ENCODE results near the gene BCO1. TPM values are rescaled to one million over a fixed set of nuclear protein-coding genes. Genes with fewer than 3 reads are reported as not detected.
A peak's percentile ranks its signal among the peaks of the same experiment; 100 is the strongest.

Gene BCO1
- total RNA-seq, 1 donor from 2014 or later: not detected

GRCh38 chr16:81311762-81312161, 73.3 kb downstream of the BCO1 start:
- ATAC-seq (ENCODE audit: low read depth) (no peak), DNase-seq (no peak)
- intact Hi-C loops (cut with micrococcal nuclease): loop anchor here (10.0 kb wide), 2 partner anchors 277 to 637 kb away; partner anchors contain the start of gene ATMIN
- Mint-ChIP-seq H3K27me3 (no peaks in the 10 kb centered on the region), H3K36me3 (ENCODE audit: low read depth) (peaks cover 6% of the 10 kb centered on the region), H3K9me3 (no peaks in the 10 kb centered on the region), H3K4me3 (no peak overlapping the region), H3K27ac (no peak overlapping the region), H3K4me1 (peaks cover 29% of the 10 kb centered on the region)
- CTCF ChIA-PET: interaction anchor here (1.7 kb wide), 1 partner anchor 276 kb away, joined by 5 read pairs; the partner anchor contains the start of gene ATMIN
- POLR2A ChIA-PET: interaction anchor here (0.5 kb wide), 1 partner anchor 235 kb away, joined by 4 read pairs; the partner anchor contains the start of gene C16orf46
- no peak for TF ChIP-seq CTCF (IDR thresholded peaks at IDR 0.05)

DNA sequence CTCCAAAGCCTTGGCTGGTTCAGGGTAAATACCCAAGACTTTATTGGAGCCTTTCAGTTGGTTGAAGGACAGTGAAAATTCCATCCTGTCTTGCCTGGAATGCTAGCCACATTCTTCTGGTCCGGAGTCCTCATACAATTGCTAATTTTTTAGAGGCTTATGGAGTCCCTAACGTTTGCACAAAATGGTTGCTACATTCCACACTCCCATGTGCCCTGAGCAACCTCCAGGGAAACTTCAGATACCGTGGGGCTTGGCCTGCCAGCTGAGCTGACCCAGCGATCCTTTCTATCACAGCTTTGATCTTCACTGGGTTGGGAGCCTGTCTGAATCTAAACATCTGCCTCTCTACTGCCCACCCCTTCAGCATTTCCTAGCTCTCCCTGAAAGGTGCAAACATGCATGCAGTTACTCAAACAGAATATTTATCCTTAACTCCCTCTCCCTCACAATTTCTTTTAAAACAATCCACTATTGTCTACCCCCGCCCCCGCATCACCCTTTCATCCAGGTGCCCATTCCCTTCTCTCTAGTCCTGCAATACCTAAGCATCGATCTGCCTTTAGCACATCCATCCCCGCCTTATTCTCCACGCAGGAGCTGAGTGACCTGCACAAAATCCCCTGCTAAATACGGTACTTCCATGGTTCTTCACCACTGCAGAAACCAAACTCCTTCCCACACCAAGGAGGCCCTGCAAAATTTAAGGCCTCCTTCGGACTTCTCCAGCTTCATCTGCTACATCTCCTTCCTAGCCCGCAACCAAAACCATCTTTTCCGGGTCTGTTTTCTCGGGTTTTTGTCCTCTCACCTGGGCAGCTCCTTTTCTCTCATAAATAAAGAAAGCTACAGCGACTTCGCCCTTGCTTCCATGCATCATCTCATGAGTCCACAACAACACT, 75.5 kb downstream of the BCO1 start:
- H3K27ac Mint-ChIP-seq: peak overlapping the region; percentile 91
- intact Hi-C loops (cut with micrococcal nuclease): loop anchor here (1.0 to 10.0 kb wide), 6 partner anchors 218 to 773 kb away; partner anchors contain the start of genes ATMIN, C16orf46, CENPN and CMC2
- H3K9me3 Mint-ChIP-seq: no peaks in the 10 kb centered on the region
- TF ChIP-seq CTCF (IDR thresholded peaks at IDR 0.05): no peak
- ATAC-seq (ENCODE audit: low read depth) (no peak), DNase-seq (no peak)
- peaks cover 6% of the 10 kb centered on the region for H3K36me3 Mint-ChIP-seq (ENCODE audit: low read depth)
- peak overlapping the region; percentile 96 for H3K4me3 Mint-ChIP-seq
- H3K4me1 Mint-ChIP-seq: peaks cover 29% of the 10 kb centered on the region
- CTCF ChIA-PET: interaction anchor here (1.0 to 1.9 kb wide), 3 partner anchors 52 to 309 kb away, joined by 3 to 6 read pairs (median 4); partner anchors contain the start of gene ATMIN
- H3K27me3 Mint-ChIP-seq: no peaks in the 10 kb centered on the region
- POLR2A ChIA-PET: interaction anchor here (0.5 to 1.1 kb wide), 6 partner anchors 15 to 856 kb away, joined by 3 to 5 read pairs (median 3); partner anchors contain the start of genes C16orf46, CENPN and CMC2

DNA sequence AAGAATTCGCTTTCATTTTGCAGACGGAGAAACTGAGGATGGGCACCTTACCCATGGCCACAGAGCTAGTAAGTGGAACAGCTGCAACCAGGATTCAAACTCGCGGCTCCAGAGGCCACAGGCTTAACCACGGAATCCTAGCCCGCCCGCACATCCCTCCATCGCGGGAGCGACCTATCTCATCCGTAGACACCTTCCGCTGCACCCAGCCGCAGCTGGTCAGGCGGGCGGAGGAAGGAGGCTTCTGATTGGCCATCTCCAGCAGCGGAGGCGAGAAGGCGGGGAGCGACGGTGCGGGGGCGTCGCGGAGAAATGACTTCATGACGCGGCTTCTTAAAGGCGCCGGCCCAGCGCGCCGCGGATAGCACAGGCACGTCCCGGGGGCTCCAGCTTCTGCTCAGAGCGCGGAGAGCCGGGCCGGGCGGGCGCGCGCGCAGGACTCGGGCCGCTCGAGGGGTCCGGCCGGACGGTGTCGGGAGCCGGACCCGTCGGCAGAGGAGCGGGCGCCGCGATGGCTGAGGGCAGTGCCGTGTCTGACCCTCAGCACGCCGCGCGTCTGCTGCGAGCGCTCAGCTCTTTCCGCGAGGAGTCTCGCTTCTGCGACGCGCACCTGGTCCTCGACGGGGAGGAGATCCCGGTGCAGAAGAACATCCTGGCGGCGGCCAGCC, 76.2 kb downstream of the BCO1 start, which contains the start of gene GAN:
Gene GAN, plus strand, starts transcription at position 360 of the 668 bp plus-strand sequence. Its CDS starts 152 bp downstream, at position 512.
- ATAC-seq (ENCODE audit: low read depth) (peak; percentile 95), DNase-seq (peak; percentile 89)
- H3K27ac Mint-ChIP-seq: peak within 1 kb of the TSS; percentile 91
- peaks cover 29% of the 10 kb centered on the region for H3K4me1 Mint-ChIP-seq
- no peak for TF ChIP-seq CTCF (IDR thresholded peaks at IDR 0.05)
- CTCF ChIA-PET: interaction anchor here (1.0 to 1.9 kb wide), 3 partner anchors 51 to 310 kb away, joined by 3 to 6 read pairs (median 4); partner anchors contain the start of gene ATMIN
- POLR2A ChIA-PET: interaction anchor here (0.5 to 1.1 kb wide), 6 partner anchors 16 to 855 kb away, joined by 3 to 5 read pairs (median 3); partner anchors contain the start of genes C16orf46, CENPN and CMC2
- no peaks in the 10 kb centered on the region for H3K27me3 Mint-ChIP-seq
- peaks cover 6% of the 10 kb centered on the region for H3K36me3 Mint-ChIP-seq (ENCODE audit: low read depth)
- no peaks in the 10 kb centered on the region for H3K9me3 Mint-ChIP-seq
- intact Hi-C loops (cut with micrococcal nuclease): loop anchor here (1.0 to 10.0 kb wide), 6 partner anchors 218 to 774 kb away; partner anchors contain the start of genes ATMIN, C16orf46, CENPN and CMC2
- peak within 1 kb of the TSS; percentile 96 for H3K4me3 Mint-ChIP-seq

DNA sequence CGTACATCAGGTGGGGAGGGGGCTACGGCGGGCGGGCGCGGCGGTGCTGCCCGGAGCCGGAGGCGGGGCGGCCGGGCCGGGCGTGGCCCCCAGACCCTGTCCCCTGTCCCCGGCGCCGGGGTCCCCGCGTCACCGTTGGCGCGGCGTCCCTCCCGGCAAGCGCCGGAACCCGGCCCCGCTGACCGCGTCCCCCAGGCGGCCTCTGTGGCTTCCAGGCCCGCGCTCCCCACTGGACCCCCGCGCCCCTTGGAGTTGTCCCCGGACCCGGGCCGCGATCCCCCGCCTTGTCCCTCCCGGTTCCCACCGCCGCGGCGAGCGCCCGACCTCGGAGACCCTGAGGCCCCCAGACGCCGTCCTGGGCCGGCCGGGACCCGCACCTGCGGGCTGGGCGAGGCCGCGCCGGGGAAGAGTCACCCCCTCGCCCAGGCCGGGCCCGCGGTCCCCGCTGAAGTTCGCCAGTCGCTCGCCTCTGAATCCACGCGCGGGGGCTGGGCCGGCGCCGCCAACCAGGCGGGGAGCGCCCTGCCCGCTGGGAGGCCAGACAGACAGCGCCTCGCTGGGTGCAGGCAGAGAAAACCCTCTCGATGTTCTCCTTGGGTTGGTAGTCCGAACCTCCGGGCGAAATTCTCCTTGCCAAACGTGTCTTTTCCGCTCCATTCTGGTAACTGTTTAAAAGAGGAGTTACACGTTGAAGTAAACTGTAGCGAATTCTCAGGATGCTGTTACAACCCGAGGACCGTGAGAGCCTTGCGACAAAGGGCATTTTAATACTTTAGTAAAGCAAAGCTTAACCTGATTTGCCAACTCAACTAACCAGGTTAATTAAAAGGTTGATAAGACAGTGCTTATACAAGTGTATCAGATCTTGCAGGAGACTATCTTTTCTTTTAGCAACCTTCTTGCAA, 77.0 kb downstream of the BCO1 start:
- ATAC-seq (ENCODE audit: low read depth) (peak; percentile 15), DNase-seq (peak; percentile 50)
- Mint-ChIP-seq H3K9me3 (no peaks in the 10 kb centered on the region), H3K36me3 (ENCODE audit: low read depth) (peaks cover 6% of the 10 kb centered on the region), H3K27me3 (no peaks in the 10 kb centered on the region), H3K27ac (peak overlapping the region; percentile 72), H3K4me1 (peaks cover 29% of the 10 kb centered on the region), H3K4me3 (peak overlapping the region; percentile 96)
- TF ChIP-seq CTCF (IDR thresholded peaks at IDR 0.05): no peak
- intact Hi-C loops (cut with micrococcal nuclease): loop anchor here (2.0 to 10.0 kb wide), 4 partner anchors 281 to 775 kb away; partner anchors contain the start of genes ATMIN, CENPN, CMC2 and DYNLRB2
- CTCF ChIA-PET: interaction anchor here (1.0 to 1.9 kb wide), 3 partner anchors 50 to 311 kb away, joined by 3 to 6 read pairs (median 4); partner anchors contain the start of gene ATMIN
- POLR2A ChIA-PET: interaction anchor here (1.0 kb wide), 2 partner anchors 239 to 309 kb away, joined by 3 read pairs; partner anchors contain the start of genes C16orf46, CENPN and CMC2

All from activated B cell treated with CpG ODN at 0.5 μM for 24 hours (primary cell).